Small intestine (tissue), 16 donors: ENCODE results near the gene ONECUT1. TPM values are rescaled to one million over a fixed set of nuclear protein-coding genes. Genes with fewer than 3 reads are reported as not detected.
"Not testable (repeated sequence)": the region's sequence is repeated elsewhere in the genome, so short reads cannot be mapped to it uniquely, and the experiment has no call there.

Experiments used
- DNase-seq, 2 donors: peaks; one replicate each; pipeline versions ENCODE4 v3.0.0 to v3.0.0-alpha.2; 2013
- FAIRE-seq: peaks from 2 replicates; lab custom pipeline; 2012; peaks lifted over from hg19 to GRCh38; lab: Jason Lieb, UNC
- H3K27ac ChIP-seq, 3 donors: one replicate each; pipeline ENCODE4 v1.5.1; 2013; ENCODE audit warnings: low read length in 2 of 3, mild to moderate bottlenecking in 2 of 3, control low read depth in 1 of 3, inconsistent platforms in 1 of 3, low read depth in 1 of 3, moderate library complexity in 1 of 3
- H3K27me3 ChIP-seq, 3 donors: one replicate each; pipeline ENCODE4 v1.6.1; 2013; ENCODE audit warnings: low read length in 3 of 3, inconsistent platforms in 1 of 3; ENCODE audit not compliant: control insufficient read depth in 3 of 3, insufficient read depth in 3 of 3
- H3K36me3 ChIP-seq, 3 donors: one replicate each; pipeline ENCODE4 v1.6.1; 2013; ENCODE audit warnings: low read length in 3 of 3, inconsistent platforms in 1 of 3, low read depth in 1 of 3, mild to moderate bottlenecking in 1 of 3, moderate library complexity in 1 of 3; ENCODE audit not compliant: control insufficient read depth in 3 of 3, insufficient read depth in 2 of 3
- H3K4me1 ChIP-seq, 3 donors: one replicate each; pipeline ENCODE4 v1.6.1; 2013; ENCODE audit warnings: low read length in 2 of 3, inconsistent platforms in 1 of 3, low read depth in 1 of 3, mild to moderate bottlenecking in 1 of 3, moderate library complexity in 1 of 3; ENCODE audit not compliant: control insufficient read depth in 3 of 3, insufficient read depth in 2 of 3
- H3K4me3 ChIP-seq, 3 donors: one replicate each; pipeline ENCODE4 v1.5.1; 2013; ENCODE audit warnings: low read length in 3 of 3, control low read depth in 1 of 3, inconsistent platforms in 1 of 3, low read depth in 1 of 3, mild to moderate bottlenecking in 1 of 3, moderate library complexity in 1 of 3
- H3K9me3 ChIP-seq, 2 donors: one replicate each; pipeline ENCODE4 v1.6.1; 2013; ENCODE audit warnings: low read depth in 1 of 2, low read length in 1 of 2; ENCODE audit not compliant: control insufficient read depth in 2 of 2, insufficient read depth in 1 of 2
- WGBS, 3 donors: extraction: QIAGEN DNeasy Blood & Tissue Kit; methylation state at CpG; one replicate each; pipeline ENCODE4 v1.1.7; 2013; 5-methylcytosine and 5-hydroxymethylcytosine counted together
- long read RNA-seq, 10 donors: transcript quantifications; one replicate each; lab custom pipeline, GENCODE V29; 2026
- polyA plus RNA-seq, 4 donors: library from polyadenylated mRNA; stranded (reverse) in 3 of 4; unstranded in 1 of 4; fragments of 200-250 nt in 3 of 4; fragments of 120-200 nt in 1 of 4; gene quantifications; one replicate each; pipeline versions ENCODE4 v1.2.1 to v1.2.3, GENCODE V29; 2013
- donor health status: healthy with polysubstance abuse.
- donor health status: control.
- donor health status: control.
- donor health status: Bipolar disorder and iron deficiency.
- donor health status: healthy.

Gene ONECUT1
- polyA plus RNA-seq, result not detected
- long read RNA-seq, donor 1, result 0 reads
- long read RNA-seq, donor 2, result 0 reads
- long read RNA-seq, donor 3, result 0 reads
- long read RNA-seq, donor 4, result 0 reads
- long read RNA-seq, donor 5, result 0 reads
- long read RNA-seq, donor 6, result 0 reads
- long read RNA-seq, donor 7, result 0 reads
- long read RNA-seq, donor 8, result 0 reads
- long read RNA-seq, donor 9, result 0 reads
- long read RNA-seq, donor 10, result 0 reads

DNA sequence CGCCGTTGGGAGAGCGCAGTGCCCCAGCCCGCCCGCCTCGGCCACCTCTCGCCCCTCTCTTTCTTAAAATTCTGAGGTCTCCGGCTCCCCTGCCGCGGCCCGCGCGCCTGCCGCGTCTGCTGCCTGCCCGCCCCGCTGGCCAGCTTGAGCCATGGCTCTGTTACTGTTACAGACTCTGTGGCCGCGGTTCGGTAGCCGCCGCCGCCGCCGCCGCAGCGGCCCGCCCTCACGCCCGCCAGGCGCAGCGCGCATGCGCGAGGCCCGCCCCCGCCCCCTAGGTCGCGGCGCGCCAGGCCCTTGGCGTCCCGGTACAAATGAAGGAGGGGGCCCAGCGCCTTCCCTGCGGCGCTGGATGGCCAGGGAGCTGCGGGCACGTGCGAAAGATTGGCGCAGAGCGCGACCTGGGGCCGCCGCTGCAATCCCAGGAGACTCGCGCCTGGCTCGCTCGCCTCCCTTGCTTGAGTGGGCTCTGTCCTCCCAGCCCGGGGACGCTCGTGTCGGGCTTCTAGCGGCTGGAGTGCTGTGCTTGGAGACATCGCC is at the start of gene ONECUT1:
Gene ONECUT1 (minus strand): TSS at position 168 of the 540 bp plus-strand sequence. CDS start 452 bp downstream, outside the sequence.
- Histone ChIP-seq H3K27ac (no peak within 1 kb of the TSS), H3K4me3 (peak within 1 kb of the TSS in 2 of 3 donors; percentile 40 to 59), H3K4me1 (peaks cover 0 to 5% (median 3%) of the 10 kb centered on the region in 3 donors), H3K36me3 (no peaks in the 10 kb centered on the region), H3K27me3 (peaks cover 24 to 96% (median 68%) of the 10 kb centered on the region in 3 donors), H3K9me3 (no peaks in the 10 kb centered on the region)
- FAIRE-seq, result no peak
- 0 to 1% (median 0%) methylated on average over 63 to 64 of the region's 64 CpGs for whole genome bisulfite sequencing, 3 donors
- peak; percentile 37 to 73 for DNase-seq

DNA sequence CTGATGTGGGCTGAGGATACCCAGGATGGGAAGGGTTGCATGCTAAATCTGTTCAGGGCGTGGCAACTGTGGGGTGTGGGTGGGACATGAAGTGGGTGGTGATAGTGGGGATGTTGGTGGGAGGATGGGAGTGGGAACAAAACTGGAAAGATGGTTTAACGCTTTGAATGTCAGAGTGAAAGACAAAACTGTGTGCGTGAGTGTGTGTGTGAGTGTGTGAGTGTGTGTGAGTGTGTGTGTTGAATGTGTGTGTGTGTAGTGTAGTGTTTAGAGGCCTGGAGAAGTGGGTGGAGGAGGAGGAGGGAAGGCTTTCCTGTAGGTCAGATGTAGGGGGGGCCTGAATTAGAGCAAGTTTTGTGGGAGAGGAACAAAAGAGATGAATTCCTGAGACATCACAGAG is 44.2 kb upstream of the ONECUT1 start:
- no peaks in the 10 kb centered on the region for H3K9me3 ChIP-seq
- H3K27ac ChIP-seq, result no peak overlapping the region
- DNase-seq, result no peak
- FAIRE-seq, result no peak
- H3K4me3 ChIP-seq, result no peak overlapping the region
- no peaks in the 10 kb centered on the region for H3K27me3 ChIP-seq
- 63 to 67% (median 67%) methylated on average over 3 of the region's 3 CpGs for WGBS, 3 donors
- H3K36me3 ChIP-seq, result no peaks in the 10 kb centered on the region
- H3K4me1 ChIP-seq, result no peaks in the 10 kb centered on the region

DNA sequence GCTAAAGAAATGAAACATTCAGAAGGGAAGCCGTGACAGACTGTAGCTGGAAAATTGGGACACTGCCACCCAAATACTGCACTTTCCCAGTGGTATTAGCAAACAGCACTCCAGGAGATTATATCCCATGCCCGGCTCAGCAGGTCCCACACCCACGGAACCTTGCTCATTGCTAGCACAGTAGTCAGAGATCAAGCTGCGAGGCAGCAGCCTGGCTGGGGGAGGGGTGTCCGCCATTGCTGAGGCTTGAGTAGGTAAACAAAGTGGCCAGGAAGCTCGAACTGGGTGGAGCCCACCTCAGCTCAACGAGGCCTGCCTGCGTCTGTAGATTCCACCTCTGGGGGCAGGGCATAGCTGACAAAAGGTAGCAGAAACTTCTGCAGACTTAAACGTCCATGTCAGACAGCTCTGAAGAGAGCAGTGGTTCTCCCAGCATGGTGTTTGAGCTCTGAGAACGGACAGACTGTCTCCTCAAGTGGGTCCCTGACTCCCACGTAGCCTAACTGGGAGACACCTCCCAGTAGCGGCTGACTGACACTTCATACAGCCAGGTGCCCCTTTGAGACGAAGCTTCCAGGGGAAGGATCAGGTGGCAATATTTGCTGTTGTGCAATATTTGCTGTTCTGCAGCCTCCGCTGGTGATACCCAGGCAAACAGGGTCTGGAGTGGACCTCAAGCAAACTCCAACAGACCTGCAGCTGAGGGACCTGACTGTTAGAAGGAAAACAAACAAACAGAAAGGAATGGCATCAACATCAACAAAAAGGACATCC is 34.2 kb upstream of the ONECUT1 start:
- not testable (repeated sequence) for FAIRE-seq, H3K36me3 ChIP-seq, H3K27me3 ChIP-seq, DNase-seq, H3K9me3 ChIP-seq, H3K27ac ChIP-seq, H3K4me1 ChIP-seq, H3K4me3 ChIP-seq
- WGBS, 3 donors, result 72 to 79% (median 74%) methylated on average over 14 of the region's 14 CpGs

DNA sequence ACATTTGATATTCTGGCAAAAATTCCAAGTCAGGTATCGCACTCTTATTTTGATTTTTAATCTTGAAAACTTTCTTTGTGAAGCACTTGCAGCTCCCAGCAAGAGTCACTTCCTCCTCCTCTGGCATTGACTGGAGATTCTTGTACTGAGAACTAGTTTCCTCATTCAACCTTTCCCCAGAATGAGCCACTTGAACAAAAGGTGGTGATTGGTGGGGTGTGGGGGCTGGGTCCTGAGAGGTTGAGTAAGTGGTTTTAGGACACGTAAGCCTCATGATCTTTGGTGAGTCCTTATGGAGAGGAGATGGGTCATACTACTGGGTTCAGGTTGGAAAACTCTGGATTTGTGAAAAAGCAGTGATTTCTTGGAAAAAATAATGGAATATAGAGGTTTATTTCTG is 32.3 kb upstream of the ONECUT1 start:
- Histone ChIP-seq H3K4me1 (no peaks in the 10 kb centered on the region), H3K27ac (no peak overlapping the region), H3K36me3 (no peaks in the 10 kb centered on the region), H3K27me3 (peaks cover 0 to 2% (median 0%) of the 10 kb centered on the region in 3 donors), H3K9me3 (no peaks in the 10 kb centered on the region), H3K4me3 (no peak overlapping the region)
- DNase-seq, result no peak
- no peak for FAIRE-seq
- 59 to 77% (median 77%) methylated on average over 2 of the region's 2 CpGs for WGBS, 3 donors

DNA sequence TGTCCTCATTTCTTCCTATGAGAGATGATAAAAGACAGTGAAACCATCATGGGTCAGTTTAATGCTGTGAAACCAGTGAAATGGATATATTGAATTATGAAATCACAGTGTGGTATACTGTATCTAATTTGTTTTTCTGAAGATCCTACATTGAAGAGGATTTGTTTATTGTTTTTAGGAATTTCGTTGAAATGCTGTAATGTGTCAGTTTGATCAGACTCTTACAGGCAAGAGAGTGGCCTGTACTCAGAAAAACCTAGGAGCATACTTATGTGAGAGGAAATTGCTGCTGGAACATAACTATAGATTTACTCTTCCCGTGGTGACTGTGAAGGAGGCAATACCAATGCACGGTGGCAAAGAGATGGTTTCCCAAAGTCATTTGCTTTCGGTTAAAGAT is 29.1 kb upstream of the ONECUT1 start:
- WGBS, 3 donors, result 75 to 80% (median 79%) methylated on average over 4 of the region's 4 CpGs
- Histone ChIP-seq H3K4me3 (no peak overlapping the region), H3K9me3 (no peaks in the 10 kb centered on the region), H3K36me3 (no peaks in the 10 kb centered on the region), H3K27ac (no peak overlapping the region), H3K4me1 (no peaks in the 10 kb centered on the region), H3K27me3 (peaks cover 0 to 2% (median 0%) of the 10 kb centered on the region in 3 donors)
- FAIRE-seq (no peak), DNase-seq (no peak)

DNA sequence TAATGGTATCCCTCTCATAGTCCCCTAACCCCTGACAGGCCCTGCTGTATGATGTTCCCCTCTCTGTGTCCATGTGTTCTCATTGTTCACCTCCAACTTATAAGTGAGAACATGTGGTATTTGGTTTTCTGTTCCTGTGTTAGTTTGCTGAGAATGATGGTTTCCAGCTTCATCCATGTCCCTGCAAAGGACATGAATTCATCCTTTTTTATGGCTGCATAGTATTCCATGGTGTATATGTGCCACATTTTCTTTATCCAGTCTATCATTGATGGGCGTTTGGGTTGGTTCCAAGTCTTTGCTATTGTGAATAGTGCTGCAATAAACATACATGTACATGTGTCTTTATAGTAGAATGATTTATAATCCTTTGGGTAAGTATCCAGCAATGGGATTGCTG is 25.8 kb upstream of the ONECUT1 start:
- not testable (repeated sequence) for DNase-seq, H3K27me3 ChIP-seq, H3K27ac ChIP-seq, H3K9me3 ChIP-seq, H3K4me1 ChIP-seq, FAIRE-seq, H3K36me3 ChIP-seq, H3K4me3 ChIP-seq
- 40 to 50% methylated on average over 1 of the region's 1 CpG; no CpG with 5 or more reads in 1 of the 3 donors for WGBS, 3 donors

DNA sequence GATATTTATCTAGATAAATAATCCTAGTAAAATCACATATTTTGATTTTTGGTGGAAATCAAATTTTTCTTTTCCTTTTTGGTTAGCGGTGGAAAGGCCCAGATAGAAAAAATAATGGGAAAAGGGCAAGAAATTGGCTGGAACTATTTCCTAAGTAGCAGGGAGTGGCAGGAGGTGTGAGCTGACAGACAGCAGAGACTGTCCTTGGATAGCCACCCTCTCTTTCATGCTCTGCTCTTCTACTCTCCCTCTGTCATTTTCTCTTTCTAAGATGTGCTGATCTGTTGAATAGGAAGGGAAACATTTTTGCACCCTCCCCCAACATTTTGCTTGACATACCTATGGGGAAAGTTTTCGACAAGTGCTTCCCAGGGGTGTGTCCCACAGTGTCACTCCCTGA is 18.9 kb upstream of the ONECUT1 start:
- Histone ChIP-seq H3K4me3 (no peak overlapping the region), H3K27ac (no peak overlapping the region), H3K4me1 (peaks cover under 1 to 10% (median 2%) of the 10 kb centered on the region in 3 donors), H3K9me3 (no peaks in the 10 kb centered on the region), H3K27me3 (peaks cover 0 to 52% (median 22%) of the 10 kb centered on the region in 3 donors), H3K36me3 (no peaks in the 10 kb centered on the region)
- 66 to 81% (median 68%) methylated on average over 2 of the region's 2 CpGs for WGBS, 3 donors
- DNase-seq, result no peak
- FAIRE-seq, result no peak

DNA sequence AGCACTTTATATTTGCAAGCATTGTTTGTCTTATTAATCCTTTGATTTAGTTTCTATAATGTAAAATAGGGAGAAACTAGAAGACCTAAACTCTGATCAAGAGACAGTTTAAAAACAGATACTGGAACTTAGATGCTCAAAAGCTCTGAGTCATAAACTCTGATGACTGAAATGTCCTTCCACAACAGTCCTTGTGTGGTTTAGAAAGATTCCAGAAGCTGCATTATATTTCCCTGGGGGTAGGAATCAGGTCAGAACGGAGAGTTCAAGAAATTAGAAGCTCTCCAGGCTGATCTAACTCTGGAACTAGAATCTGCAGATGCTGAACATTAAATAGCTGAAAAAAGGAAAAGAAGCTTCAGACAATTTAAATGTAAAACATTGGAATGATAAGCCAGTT is 18.3 kb upstream of the ONECUT1 start:
- H3K9me3 ChIP-seq, result no peaks in the 10 kb centered on the region
- no peak overlapping the region for H3K27ac ChIP-seq
- H3K4me1 ChIP-seq, result peaks cover 3 to 10% (median 5%) of the 10 kb centered on the region in 3 donors
- DNase-seq, result no peak
- 57 to 66% (median 65%) methylated on average over 1 of the region's 1 CpG for WGBS, 3 donors
- H3K27me3 ChIP-seq, result peaks cover 0 to 58% (median 28%) of the 10 kb centered on the region in 3 donors
- FAIRE-seq, result no peak
- no peaks in the 10 kb centered on the region for H3K36me3 ChIP-seq
- no peak overlapping the region for H3K4me3 ChIP-seq
